ENCODE results near the gene ZNF784. TPM values are rescaled to one million over a fixed set of nuclear protein-coding genes. Genes with fewer than 3 reads are reported as not detected.
"Not testable (repeated sequence)": the region's sequence is repeated elsewhere in the genome, so short reads cannot be mapped to it uniquely, and the experiment has no call there.

The ZNF784 gene
- total and polyA plus RNA-seq, 10 of the 15 experiments (the other 5 are each of a cell fraction or from before 2014, with no cell fraction given) = 0.10 to 5.2 (median 1.8) TPM

- TF ChIP-seq E2F8 (IDR thresholded peaks at IDR 0.05; ENCODE audit: low read depth, partially characterized antibody) = no peak
- no peak for TF ChIP-seq PAX5 (IDR thresholded peaks at IDR 0.05; ENCODE audit: borderline replicate concordance, low read depth, low read length)
- TF ChIP-seq, protein P1, sequence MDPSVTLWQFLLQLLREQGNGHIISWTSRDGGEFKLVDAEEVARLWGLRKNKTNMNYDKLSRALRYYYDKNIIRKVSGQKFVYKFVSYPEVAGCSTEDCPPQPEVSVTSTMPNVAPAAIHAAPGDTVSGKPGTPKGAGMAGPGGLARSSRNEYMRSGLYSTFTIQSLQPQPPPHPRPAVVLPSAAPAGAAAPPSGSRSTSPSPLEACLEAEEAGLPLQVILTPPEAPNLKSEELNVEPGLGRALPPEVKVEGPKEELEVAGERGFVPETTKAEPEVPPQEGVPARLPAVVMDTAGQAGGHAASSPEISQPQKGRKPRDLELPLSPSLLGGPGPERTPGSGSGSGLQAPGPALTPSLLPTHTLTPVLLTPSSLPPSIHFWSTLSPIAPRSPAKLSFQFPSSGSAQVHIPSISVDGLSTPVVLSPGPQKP (IDR thresholded peaks at IDR 0.05; ENCODE audit: low read depth, low read length) = no peak
- no peak for TF ChIP-seq YY1 (IDR thresholded peaks at IDR 0.05; ENCODE audit: low read depth, low read length)
- TF ChIP-seq, protein P2, sequence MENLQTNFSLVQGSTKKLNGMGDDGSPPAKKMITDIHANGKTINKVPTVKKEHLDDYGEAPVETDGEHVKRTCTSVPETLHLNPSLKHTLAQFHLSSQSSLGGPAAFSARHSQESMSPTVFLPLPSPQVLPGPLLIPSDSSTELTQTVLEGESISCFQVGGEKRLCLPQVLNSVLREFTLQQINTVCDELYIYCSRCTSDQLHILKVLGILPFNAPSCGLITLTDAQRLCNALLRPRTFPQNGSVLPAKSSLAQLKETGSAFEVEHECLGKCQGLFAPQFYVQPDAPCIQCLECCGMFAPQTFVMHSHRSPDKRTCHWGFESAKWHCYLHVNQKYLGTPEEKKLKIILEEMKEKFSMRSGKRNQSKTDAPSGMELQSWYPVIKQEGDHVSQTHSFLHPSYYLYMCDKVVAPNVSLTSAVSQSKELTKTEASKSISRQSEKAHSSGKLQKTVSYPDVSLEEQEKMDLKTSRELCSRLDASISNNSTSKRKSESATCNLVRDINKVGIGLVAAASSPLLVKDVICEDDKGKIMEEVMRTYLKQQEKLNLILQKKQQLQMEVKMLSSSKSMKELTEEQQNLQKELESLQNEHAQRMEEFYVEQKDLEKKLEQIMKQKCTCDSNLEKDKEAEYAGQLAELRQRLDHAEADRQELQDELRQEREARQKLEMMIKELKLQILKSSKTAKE (IDR thresholded peaks at IDR 0.05; ENCODE audit: low read depth, poor library complexity, severe bottlenecking) = no peak
- TF ChIP-seq SMARCA5 (IDR thresholded peaks at IDR 0.05) = no peak
- TF ChIP-seq E4F1 (IDR thresholded peaks at IDR 0.05; ENCODE audit: borderline replicate concordance, partially characterized antibody) = no peak
- TF ChIP-seq, protein P3, sequence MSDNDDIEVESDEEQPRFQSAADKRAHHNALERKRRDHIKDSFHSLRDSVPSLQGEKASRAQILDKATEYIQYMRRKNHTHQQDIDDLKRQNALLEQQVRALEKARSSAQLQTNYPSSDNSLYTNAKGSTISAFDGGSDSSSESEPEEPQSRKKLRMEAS (IDR thresholded peaks at IDR 0.05; ENCODE audit: low read depth, low read length) = no peak
These were observed 47.6 kb downstream of the ZNF784 start (continued) for GRCh38 chr19:55576746-55577145.

DNA sequence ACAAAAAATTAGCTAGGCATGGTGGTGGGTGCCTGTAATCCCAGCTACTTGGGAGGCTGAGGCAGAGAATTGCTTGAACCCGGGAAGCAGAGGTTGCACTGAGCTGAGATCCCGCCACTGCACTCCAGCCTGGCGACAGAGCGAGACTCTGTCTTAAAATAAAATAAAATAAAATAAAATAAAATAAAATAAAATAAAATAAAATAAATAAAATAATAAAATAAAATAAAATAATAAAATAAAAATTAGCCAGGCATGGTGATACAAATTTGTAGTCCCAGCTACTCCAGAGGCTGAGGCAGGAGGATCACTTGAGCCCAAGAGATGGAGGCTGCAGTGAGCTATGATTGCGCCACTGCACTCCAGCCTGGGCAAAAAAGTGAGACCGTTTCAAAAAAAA is 50.4 kb downstream of the ZNF784 start:
- H3K36me3 ChIP-seq (ENCODE audit: control insufficient read depth in 2 of 2, insufficient read depth in 2 of 2, low read length in 1 of 2); H3K27ac ChIP-seq (ENCODE audit: control insufficient read depth, insufficient read depth); H3K27me3 ChIP-seq (replicated peaks in 1 of 2; ENCODE audit: control insufficient read depth in 2 of 2, insufficient read depth in 2 of 2, low read length in 1 of 2); intact Hi-C loops (cut with micrococcal nuclease; ENCODE audit: unreplicated experiment); H3K79me2 ChIP-seq (ENCODE audit: control insufficient read depth, insufficient read depth, low read length); H3K9me3 ChIP-seq (replicated peaks; ENCODE audit: control insufficient read depth, insufficient read depth, low read length); H3K4me1 ChIP-seq (ENCODE audit: control insufficient read depth, insufficient read depth, low read length); BruUV-seq (replicated peaks); ATAC-seq; RAD21 ChIA-PET (ENCODE audit: unreplicated experiment); in situ Hi-C loops (cut with MboI); SMC1A ChIA-PET (ENCODE audit: uncharacterized antibody, unreplicated experiment); H3K4me3 ChIP-seq; H3K4me2 ChIP-seq (ENCODE audit: control insufficient read depth, insufficient read depth); H4K20me1 ChIP-seq (ENCODE audit: control insufficient read depth, insufficient read depth); H2AFZ ChIP-seq (ENCODE audit: control insufficient read depth, low read depth, low read length); DNase-seq (ENCODE audit: low read depth, low spot score); FAIRE-seq; H3K9ac ChIP-seq (ENCODE audit: control insufficient read depth, insufficient read depth, low read length): not testable (repeated sequence)
- WGBS (ENCODE audit: insufficient coverage, insufficient replicate concordance, low lambda C conversion rate, missing lambda C conversion rate) = 70% methylated on average over 6 of the region's 6 CpGs
- ChIA-PET CTCF (interaction anchor here (0.6 to 1.1 kb wide), 2 partner anchors 24 to 33 kb away, joined by 3 read pairs; no protein-coding TSS in a partner anchor), POLR2A (interaction anchor here (1.2 kb wide), 1 partner anchor 74 kb away, joined by 4 read pairs; no protein-coding TSS in a partner anchor)
